Putamen (tissue), 1 donor: Measurements from ENCODE around the gene ACTL9.
"Not testable (repeated sequence)": the region's sequence is repeated elsewhere in the genome, so short reads cannot be mapped to it uniquely, and the experiment has no call there.

ENCODE experiments used
- DNase-seq: peaks from one replicate; pipeline ENCODE4 v3.0.0-alpha.2; 2016; ENCODE audit warnings: low spot score

Gene ACTL9

GRCh38 chr19:8698433-8699063, at the start of gene ACTL9:
ACTL9 (minus strand) TSS chr19:8698795; CDS start chr19:8698701, 94 bp downstream.
- DNase-seq: no peak

DNA sequence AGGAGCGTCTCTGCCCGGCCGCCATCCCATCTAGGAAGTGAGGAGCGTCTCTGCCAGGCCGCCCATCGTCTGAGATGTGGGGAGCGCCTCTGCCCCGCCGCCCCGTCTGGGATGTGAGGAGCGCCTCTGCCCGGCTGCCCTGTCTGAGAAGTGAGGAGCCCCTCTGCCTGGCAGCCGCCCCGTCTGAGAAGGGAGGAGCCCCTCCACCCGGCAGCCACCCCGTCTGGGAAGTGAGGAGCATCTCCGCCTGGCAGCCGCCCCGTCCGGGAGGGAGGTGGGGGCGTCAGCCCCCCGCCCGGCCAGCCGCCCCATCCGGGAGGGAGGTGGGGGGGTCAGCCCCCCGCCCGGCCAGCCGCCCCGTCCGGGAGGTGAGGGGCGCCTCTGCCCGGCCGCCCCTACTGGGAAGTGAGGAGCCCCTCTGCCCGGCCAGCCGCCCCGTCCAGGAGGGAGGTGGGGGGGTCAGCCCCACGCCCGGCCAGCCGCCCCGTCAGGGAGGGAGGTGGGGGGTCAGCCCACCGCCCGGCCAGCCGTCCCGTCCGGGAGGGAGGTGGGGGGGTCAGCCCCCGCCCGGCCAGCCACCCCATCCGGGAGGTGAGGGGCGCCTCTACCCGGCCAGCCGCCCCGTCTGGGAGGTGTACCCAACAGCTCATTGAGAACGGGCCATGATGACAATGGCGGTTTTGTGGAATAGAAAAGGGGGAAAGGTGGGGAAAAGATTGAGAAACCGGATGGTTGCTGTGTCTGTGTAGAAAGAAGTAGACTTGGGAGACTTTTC, 40.9 kb upstream of the ACTL9 start:
- not testable (repeated sequence) for DNase-seq

GRCh38 chr19:8738377-8738776, 39.8 kb upstream of the ACTL9 start:
- no peak for DNase-seq

GRCh38 chr19:8731428-8732169, 33.0 kb upstream of the ACTL9 start:
- DNase-seq: no peak

DNA sequence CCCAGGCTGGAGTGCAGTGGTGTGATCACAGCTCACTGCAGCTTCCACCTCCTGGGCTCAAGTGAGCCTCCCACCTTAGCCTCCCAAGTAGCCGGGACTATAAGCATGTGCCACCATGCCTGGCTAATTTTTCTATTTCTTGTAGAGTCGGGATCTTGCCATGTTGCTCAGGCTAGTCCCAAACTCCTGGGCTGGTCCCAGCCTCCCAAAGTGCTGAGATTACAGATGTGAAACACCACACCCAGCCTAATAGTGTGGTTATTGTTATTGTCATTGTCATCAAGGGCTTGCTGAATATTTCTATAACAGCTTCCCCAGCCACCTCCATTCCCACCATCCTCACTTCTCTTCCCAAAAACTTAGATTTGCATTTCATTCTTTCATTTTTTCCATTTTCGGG, 25.7 kb upstream of the ACTL9 start:
- no peak for DNase-seq

DNA sequence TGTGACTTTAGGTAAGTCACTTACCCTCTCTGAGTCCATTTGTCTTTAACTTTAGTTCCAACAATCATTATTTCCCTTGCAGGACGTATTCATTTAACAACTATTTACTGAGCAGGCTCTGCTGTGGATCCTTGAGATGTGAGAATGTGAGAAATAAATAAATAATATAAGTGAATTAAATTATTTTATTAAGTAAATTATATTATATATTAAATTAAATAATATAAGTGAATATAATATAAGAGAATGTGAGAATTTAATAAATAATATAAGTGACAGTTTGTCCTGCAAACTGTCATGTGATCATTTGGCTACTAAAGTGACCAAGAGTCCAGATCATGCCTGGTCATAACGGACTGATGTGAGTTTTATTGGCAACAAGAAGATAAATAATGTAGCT, 23.4 kb upstream of the ACTL9 start:
- no peak for DNase-seq

DNA sequence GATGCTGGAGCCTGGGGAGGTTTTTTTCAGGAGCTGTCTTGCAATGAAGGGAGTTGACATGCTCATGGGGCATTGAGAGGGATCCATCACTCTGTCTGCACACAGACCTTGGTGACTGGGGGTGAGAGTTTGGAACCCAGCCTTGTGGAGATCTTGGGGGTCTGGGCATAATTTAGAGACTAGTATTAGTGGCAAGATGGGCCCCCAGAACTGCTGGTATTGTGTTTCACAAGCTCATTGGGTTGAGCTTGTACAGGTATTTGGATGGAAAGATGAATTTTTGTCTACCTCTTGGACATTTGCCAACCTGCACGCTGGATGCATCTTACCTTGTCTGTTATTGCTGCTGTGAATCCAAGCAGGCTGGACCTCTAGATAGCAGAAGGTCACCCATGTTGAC, 22.7 kb upstream of the ACTL9 start, which contains the start of gene OR2Z1:
Gene OR2Z1 (plus strand): TSS at position 301 of the 400 bp plus-strand sequence. CDS start 9,395 bp downstream, outside the sequence.
- no peak for DNase-seq

GRCh38 chr19:8710337-8710736, 11.7 kb upstream of the ACTL9 start:
- DNase-seq: not testable (repeated sequence)

DNA sequence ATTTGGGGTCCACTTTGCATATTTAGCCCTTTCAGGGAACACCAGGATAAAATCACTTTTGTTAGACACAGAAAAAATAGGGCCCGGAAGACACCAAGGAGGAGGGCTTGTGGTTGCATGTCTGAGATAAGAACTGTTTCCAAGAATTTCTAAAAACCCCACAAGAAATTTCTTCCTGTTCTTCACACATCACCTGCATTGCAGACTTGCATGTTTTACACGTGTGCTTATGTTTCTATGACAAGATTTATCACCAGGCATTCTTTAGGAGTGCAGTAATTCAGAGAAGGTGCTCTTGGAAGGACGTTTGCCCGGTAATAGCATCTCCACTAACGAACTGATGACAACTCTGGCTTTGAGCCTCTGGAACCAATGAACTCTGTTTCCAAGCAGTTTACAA, 7.1 kb upstream of the ACTL9 start:
- no peak for DNase-seq

GRCh38 chr19:8705304-8705703, 6.7 kb upstream of the ACTL9 start:
- DNase-seq: not testable (repeated sequence)

GRCh38 chr19:8703223-8703622, 4.6 kb upstream of the ACTL9 start:
- DNase-seq: no peak

DNA sequence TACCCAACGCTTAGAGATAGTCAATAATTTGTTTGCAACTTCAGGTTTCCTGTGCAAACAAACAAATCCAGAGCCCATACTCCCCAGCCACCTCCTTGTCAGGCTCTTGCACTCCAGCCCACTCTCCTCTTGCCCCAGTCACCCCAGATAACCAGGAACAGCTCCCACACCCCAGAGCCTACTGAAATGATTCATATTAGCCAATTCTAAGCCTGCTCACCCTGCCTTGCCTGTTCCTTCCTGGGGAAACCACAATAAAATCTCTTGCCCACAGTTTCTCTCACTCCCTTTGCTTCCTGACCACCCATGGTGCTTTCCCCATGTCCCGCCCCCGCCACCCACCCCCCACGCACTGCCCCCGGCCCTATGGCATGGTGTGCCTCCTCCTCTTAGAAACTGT, 3.8 kb upstream of the ACTL9 start:
- DNase-seq: no peak

DNA sequence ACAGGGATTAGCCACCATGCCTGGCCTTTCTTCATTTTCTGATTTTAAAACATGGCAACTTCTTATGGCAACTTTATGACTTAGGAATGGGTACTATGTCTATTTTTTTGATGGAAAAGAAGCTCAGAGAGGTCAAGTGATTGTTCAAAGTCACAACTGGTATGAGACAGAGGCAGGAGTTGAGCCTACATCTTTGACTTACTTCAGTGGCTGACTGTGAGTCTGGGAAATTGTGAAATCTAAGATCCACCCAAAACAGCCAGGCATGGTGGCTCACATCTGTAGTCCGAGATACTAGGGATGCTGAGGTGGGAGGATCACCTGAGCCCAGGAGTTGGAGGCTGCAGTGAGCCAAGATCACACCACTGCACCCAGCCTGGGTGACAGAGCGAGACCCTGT, 2.4 kb upstream of the ACTL9 start:
- no peak for DNase-seq

- no peak for DNase-seq
Measured at GRCh38 chr19:8699908-8700307, 1.3 kb upstream of the ACTL9 start.

- DNase-seq: no peak
Measured at GRCh38 chr19:8697671-8698432, 743 bp downstream of the ACTL9 start.

DNA sequence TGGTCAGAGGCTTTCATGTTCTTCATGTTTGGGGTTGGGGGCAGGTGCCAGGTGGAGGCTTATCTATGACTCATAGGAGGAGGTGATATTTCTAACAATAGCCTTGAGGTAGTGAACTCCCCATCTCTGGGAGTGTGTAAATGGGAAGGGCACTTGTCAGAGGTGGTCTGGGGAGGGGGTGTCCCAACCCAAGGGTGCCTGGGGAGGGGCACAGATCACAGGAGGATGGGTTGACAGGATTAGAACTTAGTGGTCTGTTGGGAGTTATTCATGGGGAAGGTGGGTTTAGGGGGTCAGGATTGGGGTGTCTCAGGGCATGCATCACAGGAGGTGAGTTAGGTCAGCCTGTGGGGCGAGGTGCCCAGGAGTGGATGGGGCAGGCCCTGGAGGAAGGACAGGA, 1.6 kb downstream of the ACTL9 start:
- no peak for DNase-seq

DNA sequence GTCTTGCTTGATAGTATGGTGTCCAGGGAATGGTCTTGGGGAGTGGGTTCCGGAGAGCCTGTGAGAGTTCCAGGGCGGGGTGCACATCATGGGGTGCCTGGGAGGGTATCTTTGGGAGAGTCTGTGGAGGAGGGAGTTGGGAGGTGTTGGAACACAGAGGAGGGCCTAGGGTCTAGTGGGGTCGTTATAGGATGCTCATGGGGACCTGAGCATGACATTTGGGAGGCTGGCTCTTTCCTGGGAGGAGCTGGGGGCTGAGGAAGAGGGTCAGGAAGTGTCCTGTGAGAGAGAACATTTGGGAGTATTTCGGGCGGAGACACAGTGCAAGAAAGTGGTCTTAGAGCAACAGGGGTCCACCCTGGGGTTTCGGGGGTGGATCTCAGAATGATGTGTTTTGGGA, 2.7 kb downstream of the ACTL9 start:
- DNase-seq: no peak

- no peak for DNase-seq
Measured at GRCh38 chr19:8695501-8695900, 3.1 kb downstream of the ACTL9 start.

DNA sequence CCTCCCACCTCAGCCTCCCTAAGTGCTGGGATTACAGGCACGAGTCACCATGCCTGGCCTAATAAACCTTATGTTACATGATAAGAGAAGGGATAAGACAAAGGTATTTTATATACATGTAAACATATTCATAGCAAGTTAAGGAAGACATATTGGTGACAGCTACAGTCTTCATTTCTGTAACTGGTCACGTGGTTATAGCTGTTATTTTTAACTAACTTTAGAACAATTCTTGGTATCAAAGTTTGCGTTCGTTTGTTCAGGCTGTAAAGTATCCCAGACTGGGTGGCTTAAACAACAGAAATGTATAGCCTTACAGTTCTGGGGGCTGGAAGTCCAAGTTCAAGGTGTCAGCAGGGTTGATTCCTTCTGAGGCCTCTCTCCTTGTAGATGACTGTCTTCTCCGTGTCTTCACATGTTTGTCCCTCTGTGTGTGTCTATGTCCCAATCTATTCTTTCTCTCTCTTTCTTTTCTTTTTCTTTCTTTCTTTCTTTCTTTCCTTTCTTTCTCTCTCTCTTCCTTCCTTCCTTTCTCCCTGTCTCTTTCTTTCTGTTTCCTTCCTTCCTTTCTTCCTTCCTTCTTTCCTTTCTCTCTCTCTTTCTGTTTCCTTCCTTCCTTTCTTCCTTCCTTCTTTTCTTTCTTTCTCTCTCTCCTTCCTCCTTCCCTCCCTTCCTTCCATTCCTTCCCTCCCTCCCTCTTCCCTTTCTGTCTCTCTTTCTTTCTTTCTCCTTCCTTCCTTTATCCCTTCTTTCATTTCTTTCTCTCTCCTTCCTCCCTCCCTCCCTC, 7.6 kb downstream of the ACTL9 start:
- DNase-seq: no peak

DNA sequence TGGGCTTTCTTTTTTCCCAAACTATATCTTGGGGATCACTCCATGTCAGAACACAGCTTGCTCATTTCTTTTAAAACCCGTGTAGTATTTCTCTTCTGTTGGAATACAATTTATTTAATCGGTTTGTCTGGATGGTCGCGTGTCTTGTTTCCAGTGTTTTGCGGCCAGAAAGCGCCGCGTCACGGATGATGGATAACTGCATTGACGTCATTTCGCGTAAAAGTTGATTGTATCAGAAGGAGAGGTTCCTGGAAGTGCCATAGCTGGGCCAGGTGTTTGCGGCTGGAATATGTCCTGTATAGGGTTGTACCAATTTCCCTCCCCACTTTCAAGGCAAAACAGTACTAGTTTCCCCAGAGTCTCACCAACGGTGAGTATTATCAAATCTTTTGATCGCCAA, 9.7 kb downstream of the ACTL9 start:
- DNase-seq: no peak

DNA sequence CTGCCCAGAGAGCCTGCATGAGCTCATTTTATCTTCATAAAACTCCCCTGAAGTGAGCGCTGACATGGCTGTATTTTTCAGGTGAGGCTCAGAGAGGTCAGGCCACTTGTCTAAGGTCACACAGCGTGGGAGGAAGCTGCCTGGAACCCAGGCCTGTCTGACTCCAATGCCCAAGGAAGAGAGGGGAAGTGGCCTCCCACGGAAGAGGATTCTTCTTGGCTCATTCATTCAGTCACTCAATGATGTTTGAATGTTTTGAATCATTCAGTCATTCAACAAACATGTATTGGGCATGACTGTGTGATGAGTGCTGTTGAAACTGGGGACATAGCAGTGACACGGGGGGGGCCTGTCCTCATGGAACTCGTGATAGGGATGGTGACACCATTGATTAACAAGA, 12.0 kb downstream of the ACTL9 start:
- no peak for DNase-seq
